ENCODE results near the gene EVX1.

- TF ChIP-seq, protein P1, sequence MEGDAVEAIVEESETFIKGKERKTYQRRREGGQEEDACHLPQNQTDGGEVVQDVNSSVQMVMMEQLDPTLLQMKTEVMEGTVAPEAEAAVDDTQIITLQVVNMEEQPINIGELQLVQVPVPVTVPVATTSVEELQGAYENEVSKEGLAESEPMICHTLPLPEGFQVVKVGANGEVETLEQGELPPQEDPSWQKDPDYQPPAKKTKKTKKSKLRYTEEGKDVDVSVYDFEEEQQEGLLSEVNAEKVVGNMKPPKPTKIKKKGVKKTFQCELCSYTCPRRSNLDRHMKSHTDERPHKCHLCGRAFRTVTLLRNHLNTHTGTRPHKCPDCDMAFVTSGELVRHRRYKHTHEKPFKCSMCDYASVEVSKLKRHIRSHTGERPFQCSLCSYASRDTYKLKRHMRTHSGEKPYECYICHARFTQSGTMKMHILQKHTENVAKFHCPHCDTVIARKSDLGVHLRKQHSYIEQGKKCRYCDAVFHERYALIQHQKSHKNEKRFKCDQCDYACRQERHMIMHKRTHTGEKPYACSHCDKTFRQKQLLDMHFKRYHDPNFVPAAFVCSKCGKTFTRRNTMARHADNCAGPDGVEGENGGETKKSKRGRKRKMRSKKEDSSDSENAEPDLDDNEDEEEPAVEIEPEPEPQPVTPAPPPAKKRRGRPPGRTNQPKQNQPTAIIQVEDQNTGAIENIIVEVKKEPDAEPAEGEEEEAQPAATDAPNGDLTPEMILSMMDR (IDR thresholded peaks at IDR 0.05), result peak; percentile 90
- TF ChIP-seq EZH2phosphoT487 (IDR thresholded peaks at IDR 0.05), result no peak
- peak; percentile 21 for TF ChIP-seq EZH2 (IDR thresholded peaks at IDR 0.05)
These were observed 46.3 kb upstream of the EVX1 start for GRCh38 chr7:27196287-27196767.

Measured in neural progenitor cell (in vitro differentiated cells).